ENCODE data around the gene DCAF10. TPM values are rescaled to one million over a fixed set of nuclear protein-coding genes. Genes with fewer than 3 reads are reported as not detected.

DCAF10 gene
- total and polyA plus RNA-seq, 8 donors = 3.9 to 19.6 (median 15.1) TPM

DNA sequence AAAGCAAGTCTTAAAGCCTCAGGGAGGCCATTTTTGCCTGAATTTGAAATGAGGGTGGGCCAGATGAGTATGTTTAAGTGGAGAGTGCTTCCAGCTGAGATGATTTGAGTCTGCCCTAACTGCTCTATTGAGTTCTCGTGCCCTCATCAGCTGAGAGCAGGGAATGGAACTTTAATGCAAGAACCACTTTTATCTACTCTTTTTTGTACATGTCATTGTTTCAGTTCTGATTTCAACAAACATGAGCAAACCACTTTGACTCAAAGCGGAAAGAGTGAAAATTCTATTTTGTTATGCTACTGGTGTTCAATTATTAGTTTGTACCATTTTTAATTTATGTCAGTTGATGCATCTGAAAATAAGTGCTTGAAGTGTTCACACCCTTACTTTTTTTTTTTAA lies 35.8 kb downstream of the DCAF10 start:
- no peaks in the 10 kb centered on the region for H3K9me3 ChIP-seq
- no peak overlapping the region for H3K4me3 ChIP-seq
- DNase-seq = no peak
- 91 to 97% methylated on average over 2 of the region's 2 CpGs for WGBS, 2 donors
- no peak for TF ChIP-seq CTCF (IDR thresholded peaks at IDR 0.05)
- no peaks in the 10 kb centered on the region for H3K36me3 ChIP-seq
- intact Hi-C loops (cut with DNase I) = no loop called here
- H3K27me3 ChIP-seq = no peaks in the 10 kb centered on the region
- H3K27ac ChIP-seq = no peak overlapping the region
- H3K4me1 ChIP-seq = peaks cover 0 to 5% (median 0%) of the 10 kb centered on the region in 3 donors
- ATAC-seq = no peak
- no peak for FAIRE-seq

GRCh38 chr9:37839496-37840461 lies 39.2 kb downstream of the DCAF10 start:
- 97 to 98% methylated on average over 3 of the region's 3 CpGs for WGBS, 2 donors
- Histone ChIP-seq H3K9me3 (no peaks in the 10 kb centered on the region), H3K36me3 (no peaks in the 10 kb centered on the region), H3K4me3 (no peak overlapping the region), H3K27ac (no peak overlapping the region), H3K27me3 (no peaks in the 10 kb centered on the region), H3K4me1 (no peaks in the 10 kb centered on the region)
- no peak for DNase-seq
- TF ChIP-seq CTCF (IDR thresholded peaks at IDR 0.05) = no peak
- FAIRE-seq = no peak
- no peak for ATAC-seq
- intact Hi-C loops (cut with DNase I) = no loop called here

DNA sequence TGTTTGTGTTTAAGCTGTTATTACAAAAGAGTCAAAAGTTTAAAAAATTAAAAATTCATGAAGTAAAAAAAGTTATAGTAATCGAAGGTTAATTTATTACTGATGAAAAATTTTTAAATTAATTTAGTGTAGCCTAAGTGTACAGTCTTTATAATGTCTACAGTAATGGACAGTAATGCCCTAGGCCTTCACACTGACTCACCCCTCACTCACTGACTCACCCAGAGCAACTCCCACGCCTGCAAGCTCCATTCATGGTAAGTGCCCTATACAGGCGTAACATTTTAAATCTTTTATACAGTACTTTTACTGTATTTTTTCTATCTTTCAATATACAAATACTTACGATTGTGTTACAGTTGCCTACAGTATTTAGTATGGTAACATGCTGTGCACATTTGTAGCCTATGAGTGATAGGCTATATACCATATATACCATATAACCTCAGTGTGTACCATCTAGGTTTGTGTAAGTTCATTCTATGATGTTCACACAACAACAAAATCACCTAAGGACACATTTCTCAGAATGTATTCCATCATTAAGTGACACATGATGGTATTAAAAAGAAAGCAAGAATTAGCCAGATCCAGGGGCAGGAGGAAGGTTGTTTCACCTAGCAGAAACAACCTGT lies 40.1 kb downstream of the DCAF10 start:
- Histone ChIP-seq H3K27me3 (no peaks in the 10 kb centered on the region), H3K27ac (no peak overlapping the region), H3K9me3 (no peaks in the 10 kb centered on the region), H3K36me3 (no peaks in the 10 kb centered on the region), H3K4me3 (no peak overlapping the region), H3K4me1 (no peaks in the 10 kb centered on the region)
- intact Hi-C loops (cut with DNase I) = no loop called here
- ATAC-seq (no peak), FAIRE-seq (no peak), DNase-seq (no peak)
- WGBS, 2 donors = 92 to 96% methylated on average over 4 of the region's 4 CpGs
- no peak for TF ChIP-seq CTCF (IDR thresholded peaks at IDR 0.05)

- Histone ChIP-seq H3K4me3 (no peak overlapping the region), H3K4me1 (no peaks in the 10 kb centered on the region), H3K9me3 (no peaks in the 10 kb centered on the region), H3K27ac (no peak overlapping the region), H3K36me3 (no peaks in the 10 kb centered on the region), H3K27me3 (no peaks in the 10 kb centered on the region)
- TF ChIP-seq CTCF (IDR thresholded peaks at IDR 0.05) = no peak
- no peak for FAIRE-seq
- WGBS, 2 donors = 96 to 99% methylated on average over 2 of the region's 2 CpGs
- intact Hi-C loops (cut with DNase I) = no loop called here
- no peak for ATAC-seq
- DNase-seq = no peak
Observed at GRCh38 chr9:37852222-37852621, 51.6 kb downstream of the DCAF10 start.
